HepG2 (cell line): Measurements from ENCODE around the gene DDAH1. TPM values are rescaled to one million over a fixed set of nuclear protein-coding genes. Genes with fewer than 3 reads are reported as not detected.

ENCODE experiments used
- ESRRA ChIP-seq: sonication (generic); formaldehyde crosslinking; IDR thresholded peaks from 2 replicates; pipeline ENCODE4 v1.5.1; 2020; ENCODE audit warnings: mild to moderate bottlenecking, low read depth, missing genetic modification reagents
- ETV5 ChIP-seq: IDR thresholded peaks from 2 replicates; pipeline ENCODE4 v1.6.1; 2018; ENCODE audit warnings: missing biosample characterization, missing genetic modification reagents, inconsistent platforms, borderline replicate concordance
- FOXP1 ChIP-seq, 2 experiments: fragments of 450-650 bp in 1 of 2; IDR thresholded peaks; 2 replicates each; pipeline ENCODE4 v1.6.1; 2017 to 2018; ENCODE audit warnings: antibody characterized with exemption in 1 of 2
- HOXA9 ChIP-seq: sonication (generic); formaldehyde crosslinking; IDR thresholded peaks from 2 replicates; pipeline ENCODE4 v1.8.1; 2022; ENCODE audit warnings: missing genetic modification reagents, mild to moderate bottlenecking, moderate library complexity, borderline replicate concordance
- NCOA5 ChIP-seq: sonication (generic); formaldehyde crosslinking; IDR thresholded peaks from 2 replicates; pipeline ENCODE4 v1.4.0; 2020; ENCODE audit warnings: missing genetic modification reagents
- PBX2 ChIP-seq: IDR thresholded peaks from 2 replicates; pipeline ENCODE4 v1.6.1; 2016; ENCODE audit warnings: control low read depth
- PPARG ChIP-seq: conservative IDR thresholded peaks from 2 replicates; pipeline ENCODE4 v1.6.1; 2016; ENCODE audit warnings: missing biosample characterization, missing genetic modification reagents
- RCOR2 ChIP-seq: IDR thresholded peaks from 2 replicates; pipeline ENCODE4 v1.6.1; 2016; ENCODE audit warnings: missing biosample characterization, missing genetic modification reagents
- SALL2 ChIP-seq: sonication (generic); formaldehyde crosslinking; IDR thresholded peaks from 2 replicates; pipeline ENCODE4 v1.8.1; 2023; ENCODE audit warnings: mild to moderate bottlenecking, missing genetic modification reagents, inconsistent platforms
- ZFP90 ChIP-seq: sonication (generic); formaldehyde crosslinking; IDR thresholded peaks from 2 replicates; pipeline ENCODE4 v1.8.0; 2022; ENCODE audit warnings: missing genetic modification reagents, mild to moderate bottlenecking, inconsistent platforms, borderline replicate concordance
- ZHX1 ChIP-seq: sonication (generic); formaldehyde crosslinking; IDR thresholded peaks from 2 replicates; pipeline ENCODE4 v1.8.1; 2022; ENCODE audit warnings: low read depth, mild to moderate bottlenecking, missing genetic modification reagents
- ZNF138 ChIP-seq: sonication (generic); formaldehyde crosslinking; IDR thresholded peaks from 2 replicates; pipeline ENCODE4 v1.5.0; 2020; ENCODE audit warnings: mild to moderate bottlenecking, low read depth, missing genetic modification reagents
- ZNF142 ChIP-seq: sonication (generic); formaldehyde crosslinking; IDR thresholded peaks from 2 replicates; pipeline ENCODE4 v1.4.0; 2020; ENCODE audit warnings: missing genetic modification reagents
- ZNF224 ChIP-seq: sonication (generic); formaldehyde crosslinking; IDR thresholded peaks from 2 replicates; pipeline ENCODE4 v1.5.0; 2020; ENCODE audit warnings: mild to moderate bottlenecking, missing genetic modification reagents
- ZNF33A ChIP-seq: sonication (generic); formaldehyde crosslinking; IDR thresholded peaks from 2 replicates; pipeline ENCODE4 v1.5.1; 2020; ENCODE audit warnings: missing genetic modification reagents, mild to moderate bottlenecking, moderate library complexity, borderline replicate concordance
- ZNF670 ChIP-seq: sonication (generic); formaldehyde crosslinking; IDR thresholded peaks from 2 replicates; pipeline ENCODE4 v1.8.0; 2022; ENCODE audit warnings: mild to moderate bottlenecking, missing genetic modification reagents, borderline replicate concordance
- ZNF800 ChIP-seq: sonication (generic); formaldehyde crosslinking; IDR thresholded peaks from 2 replicates; pipeline ENCODE4 v1.4.0; 2020; ENCODE audit warnings: missing genetic modification reagents
- ZNF891 ChIP-seq: sonication (generic); formaldehyde crosslinking; IDR thresholded peaks from 2 replicates; pipeline ENCODE4 v1.5.0; 2020; ENCODE audit warnings: mild to moderate bottlenecking, missing genetic modification reagents
- polyA plus RNA-seq, 8 experiments: library from polyadenylated mRNA; depleted of rRNA in 3 of 8; stranded (reverse) in 7 of 8; unstranded in 1 of 8; fragments of >200 nt; fragmentation: Illumina TruSeq in 4 of 8; extraction: Trizol in 4 of 8; gene quantifications; 2 replicates each; pipeline versions ENCODE4 v1.2.1 to v1.2.3, GENCODE V29; 2011 to 2016; ENCODE audit warnings: low read depth in 4 of 8, missing spikeins in 1 of 8, mixed read lengths in 1 of 8; ENCODE audit not compliant: insufficient read depth in 1 of 8
- total RNA-seq, 5 experiments: library from RNA; depleted of rRNA; stranded (reverse); fragments of >200 nt; fragmentation: Illumina TruSeq; extraction: Trizol; gene quantifications; 2 replicates each; pipeline ENCODE4 v1.2.3, GENCODE V29; 2016; ENCODE audit warnings: low read depth in 1 of 5

Gene DDAH1
- total and polyA plus RNA-seq, 2 of the 13 experiments (the other 11 are each of a cell fraction or from before 2014, with no cell fraction given): 39.7 to 64.4 TPM

- TF ChIP-seq ZNF224 (CRISPR knock-in tag) (0 out of 2 replicates have a peak, but pooled peaks have one; percentile 46), ZNF800 (no peak), ZNF138 (no peak), ESRRA (CRISPR knock-in tag) (no peak), ZNF670 (CRISPR knock-in tag) (0 out of 2 replicates have a peak, but pooled peaks have one; percentile 10), ZFP90 (CRISPR knock-in tag) (no peak), PBX2 (no peak), HOXA9 (CRISPR knock-in tag) (no peak), ZNF142 (CRISPR knock-in tag) (no peak), FOXP1 (IDR thresholded peaks at IDR 0.05) (peak; percentile 89), FOXP1 (CRISPR knock-in tag; IDR thresholded peaks at IDR 0.05) (peak; percentile 98), ZNF891 (CRISPR knock-in tag) (no peak), NCOA5 (no peak), ETV5 (peak; percentile 99), RCOR2 (CRISPR knock-in tag) (peak; percentile 96), ZNF33A (CRISPR knock-in tag) (no peak), PPARG (CRISPR knock-in tag) (peak; percentile 85), ZHX1 (no peak), SALL2 (CRISPR knock-in tag) (no peak)
Measured at GRCh38 chr1:85328713-85329397, 136.1 kb downstream of the DDAH1 start (continued).
